ENCODE results near the gene ATP2C2.

ATP2C2 gene

GRCh38 chr16:84368308-84368996 is at the start of gene ATP2C2:
ATP2C2 (plus strand) TSS chr16:84368538; CDS start chr16:84368616, 78 bp downstream.
- no peak for ATAC-seq (ENCODE audit: insufficient read depth, low read depth)
- no peak for TF ChIP-seq CTCF (IDR thresholded peaks at IDR 0.05; ENCODE audit: borderline replicate concordance, extremely low read depth, low read length, poor library complexity, severe bottlenecking)
- TF ChIP-seq EZH2 (IDR thresholded peaks at IDR 0.05; ENCODE audit: borderline replicate concordance, low read depth, low read length, severe bottlenecking) = no peak
- Histone ChIP-seq H3K27ac (ENCODE audit: low read length) (no peak within 1 kb of the TSS), H3K27me3 (ENCODE audit: insufficient read depth, low read length, poor library complexity) (peaks cover 3% of the 10 kb centered on the region), H3K79me2 (ENCODE audit: insufficient read depth, low read length) (no peaks in the 10 kb centered on the region), H3K9me3 (ENCODE audit: insufficient read depth, low read length, severe bottlenecking) (no peaks in the 10 kb centered on the region), H3K4me1 (ENCODE audit: insufficient read depth, low read length) (no peaks in the 10 kb centered on the region), H3K4me2 (ENCODE audit: insufficient read depth, low read length) (no peak within 1 kb of the TSS), H4K20me1 (ENCODE audit: insufficient read depth, low read length) (no peaks in the 10 kb centered on the region), H3K9ac (ENCODE audit: low read depth, low read length) (no peak within 1 kb of the TSS), H3K36me3 (ENCODE audit: insufficient read depth, low read length) (no peaks in the 10 kb centered on the region), H3K4me3 (ENCODE audit: low read depth in 1 of 2, low read length in 2 of 2) (no peak within 1 kb of the TSS), H2AFZ (ENCODE audit: low read depth, low read length) (no peak within 1 kb of the TSS)
- DNase-seq = no peak

GRCh38 chr16:84319146-84319760 is 49.1 kb upstream of the ATP2C2 start:
- H3K4me1 ChIP-seq (ENCODE audit: insufficient read depth, low read length) = no peaks in the 10 kb centered on the region
- H3K27me3 ChIP-seq (ENCODE audit: insufficient read depth, low read length, poor library complexity) = peaks cover 4% of the 10 kb centered on the region
- H3K9ac ChIP-seq (ENCODE audit: low read depth, low read length) = no peak overlapping the region
- no peak overlapping the region for H2AFZ ChIP-seq (ENCODE audit: low read depth, low read length)
- ATAC-seq (ENCODE audit: insufficient read depth, low read depth) (no peak), DNase-seq (no peak)
- no peak overlapping the region for H3K27ac ChIP-seq (ENCODE audit: low read length)
- no peak overlapping the region for H3K4me2 ChIP-seq (ENCODE audit: insufficient read depth, low read length)
- peaks cover 4% of the 10 kb centered on the region for H3K9me3 ChIP-seq (ENCODE audit: insufficient read depth, low read length, severe bottlenecking)
- H3K36me3 ChIP-seq (ENCODE audit: insufficient read depth, low read length) = no peaks in the 10 kb centered on the region
- TF ChIP-seq EZH2 (IDR thresholded peaks at IDR 0.05; ENCODE audit: borderline replicate concordance, low read depth, low read length, severe bottlenecking) (no peak), CTCF (IDR thresholded peaks at IDR 0.05; ENCODE audit: borderline replicate concordance, extremely low read depth, low read length, poor library complexity, severe bottlenecking) (no peak)
- H3K4me3 ChIP-seq (ENCODE audit: low read depth in 1 of 2, low read length in 2 of 2) = no peak overlapping the region
- H3K79me2 ChIP-seq (ENCODE audit: insufficient read depth, low read length) = no peaks in the 10 kb centered on the region
- H4K20me1 ChIP-seq (ENCODE audit: insufficient read depth, low read length) = no peaks in the 10 kb centered on the region

DNA sequence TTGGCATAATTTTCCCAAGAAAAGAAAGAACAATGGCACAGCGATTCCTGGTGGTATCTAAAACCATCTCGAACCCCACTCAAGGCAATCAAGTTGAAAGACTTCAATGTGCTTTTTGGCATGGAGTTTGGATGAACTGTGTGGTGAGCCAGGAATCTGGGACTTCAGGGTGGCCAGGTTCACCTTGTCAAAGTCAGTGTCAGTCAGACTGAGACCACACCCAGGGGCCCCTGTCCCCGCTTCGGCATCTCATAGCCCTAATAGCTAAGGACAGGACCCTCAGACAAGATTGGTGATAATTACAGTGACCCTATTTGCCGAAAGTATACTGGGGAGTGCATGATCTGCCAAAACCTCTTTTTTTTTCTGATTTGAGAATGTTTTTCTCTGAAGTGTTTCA is 47.8 kb upstream of the ATP2C2 start:
- Histone ChIP-seq H3K4me2 (ENCODE audit: insufficient read depth, low read length) (no peak overlapping the region), H3K27me3 (ENCODE audit: insufficient read depth, low read length, poor library complexity) (peaks cover 4% of the 10 kb centered on the region), H3K9ac (ENCODE audit: low read depth, low read length) (no peak overlapping the region), H3K4me1 (ENCODE audit: insufficient read depth, low read length) (no peaks in the 10 kb centered on the region), H3K36me3 (ENCODE audit: insufficient read depth, low read length) (no peaks in the 10 kb centered on the region), H3K27ac (ENCODE audit: low read length) (no peak overlapping the region), H4K20me1 (ENCODE audit: insufficient read depth, low read length) (no peaks in the 10 kb centered on the region), H3K9me3 (ENCODE audit: insufficient read depth, low read length, severe bottlenecking) (peaks cover 4% of the 10 kb centered on the region), H2AFZ (ENCODE audit: low read depth, low read length) (no peak overlapping the region), H3K4me3 (ENCODE audit: low read depth in 1 of 2, low read length in 2 of 2) (no peak overlapping the region), H3K79me2 (ENCODE audit: insufficient read depth, low read length) (no peaks in the 10 kb centered on the region)
- no peak for DNase-seq
- no peak for ATAC-seq (ENCODE audit: insufficient read depth, low read depth)
- no peak for TF ChIP-seq EZH2 (IDR thresholded peaks at IDR 0.05; ENCODE audit: borderline replicate concordance, low read depth, low read length, severe bottlenecking)
- no peak for TF ChIP-seq CTCF (IDR thresholded peaks at IDR 0.05; ENCODE audit: borderline replicate concordance, extremely low read depth, low read length, poor library complexity, severe bottlenecking)
